ENCODE results near the gene PC.

The PC gene

GRCh38 chr11:66820901-66821300, 137.3 kb downstream of the PC start:
- TF ChIP-seq ZNF8 (CRISPR knock-in tag; IDR thresholded peaks at IDR 0.05) = no peak
- TF ChIP-seq ARNTL (CRISPR knock-in tag; IDR thresholded peaks at IDR 0.05; ENCODE audit: borderline replicate concordance, low read depth) = no peak
- ATAC-seq = no peak

- TF ChIP-seq ISL1 (CRISPR knock-in tag; IDR thresholded peaks at IDR 0.05) (no peak), ZNF8 (CRISPR knock-in tag; IDR thresholded peaks at IDR 0.05) (no peak), RARB (CRISPR knock-in tag; IDR thresholded peaks at IDR 0.05) (no peak), ZNF70 (CRISPR knock-in tag; IDR thresholded peaks at IDR 0.05) (no peak), TSHZ2 (CRISPR knock-in tag; IDR thresholded peaks at IDR 0.05) (no peak), PATZ1 (CRISPR knock-in tag; IDR thresholded peaks at IDR 0.05; ENCODE audit: borderline replicate concordance) (no peak), TOX (CRISPR knock-in tag; IDR thresholded peaks at IDR 0.05; ENCODE audit: borderline replicate concordance) (no peak), ZC3H10 (CRISPR knock-in tag; IDR thresholded peaks at IDR 0.05) (no peak), PPARA (CRISPR knock-in tag; IDR thresholded peaks at IDR 0.05; ENCODE audit: borderline replicate concordance) (no peak), ARNTL (CRISPR knock-in tag; IDR thresholded peaks at IDR 0.05; ENCODE audit: borderline replicate concordance, low read depth) (no peak), POU6F1 (CRISPR knock-in tag; IDR thresholded peaks at IDR 0.05; ENCODE audit: borderline replicate concordance, low read depth) (no peak)
- no peak for ATAC-seq
These were observed 137.8 kb downstream of the PC start for GRCh38 chr11:66820381-66820780.

GRCh38 chr11:66818231-66818955, 139.8 kb downstream of the PC start:
- TF ChIP-seq POU6F1 (CRISPR knock-in tag; IDR thresholded peaks at IDR 0.05; ENCODE audit: borderline replicate concordance, low read depth) = no peak
- TF ChIP-seq ESRRG (CRISPR knock-in tag; IDR thresholded peaks at IDR 0.05) = no peak
- TF ChIP-seq CSRNP3 (CRISPR knock-in tag; IDR thresholded peaks at IDR 0.05) = no peak
- no peak for TF ChIP-seq PATZ1 (CRISPR knock-in tag; IDR thresholded peaks at IDR 0.05; ENCODE audit: borderline replicate concordance)
- no peak for TF ChIP-seq CREB5 (CRISPR knock-in tag; IDR thresholded peaks at IDR 0.05; ENCODE audit: low read depth)
- TF ChIP-seq ZNF565 (CRISPR knock-in tag; conservative IDR thresholded peaks at IDR 0.05; ENCODE audit: low read depth) = no peak
- TF ChIP-seq TOX (CRISPR knock-in tag; IDR thresholded peaks at IDR 0.05; ENCODE audit: borderline replicate concordance) = no peak
- no peak for TF ChIP-seq ZNF8 (CRISPR knock-in tag; IDR thresholded peaks at IDR 0.05)
- no peak for TF ChIP-seq ZFP30 (CRISPR knock-in tag; IDR thresholded peaks at IDR 0.05)
- no peak for TF ChIP-seq GLIS3 (CRISPR knock-in tag; IDR thresholded peaks at IDR 0.05)
- no peak for TF ChIP-seq ISL1 (CRISPR knock-in tag; IDR thresholded peaks at IDR 0.05)
- no peak for TF ChIP-seq ARNTL (CRISPR knock-in tag; IDR thresholded peaks at IDR 0.05; ENCODE audit: borderline replicate concordance, low read depth)
- no peak for TF ChIP-seq TSHZ2 (CRISPR knock-in tag; IDR thresholded peaks at IDR 0.05)
- TF ChIP-seq ZFP3 (CRISPR knock-in tag; IDR thresholded peaks at IDR 0.05) = no peak
- ATAC-seq = no peak
